GM19238 (cell line): ENCODE measurements around the gene LMBR1.
"Not testable (repeated sequence)": the region's sequence is repeated elsewhere in the genome, so short reads cannot be mapped to it uniquely, and the experiment has no call there.

Source experiments
- DNase-seq: peaks from one replicate; pipeline ENCODE4 v3.0.0; 2011; ENCODE audit warnings: low spot score; ENCODE audit not compliant: insufficient read length

The LMBR1 gene

GRCh38 chr7:156759579-156760202 lies 133.3 kb downstream of the LMBR1 start:
- DNase-seq: no peak

DNA sequence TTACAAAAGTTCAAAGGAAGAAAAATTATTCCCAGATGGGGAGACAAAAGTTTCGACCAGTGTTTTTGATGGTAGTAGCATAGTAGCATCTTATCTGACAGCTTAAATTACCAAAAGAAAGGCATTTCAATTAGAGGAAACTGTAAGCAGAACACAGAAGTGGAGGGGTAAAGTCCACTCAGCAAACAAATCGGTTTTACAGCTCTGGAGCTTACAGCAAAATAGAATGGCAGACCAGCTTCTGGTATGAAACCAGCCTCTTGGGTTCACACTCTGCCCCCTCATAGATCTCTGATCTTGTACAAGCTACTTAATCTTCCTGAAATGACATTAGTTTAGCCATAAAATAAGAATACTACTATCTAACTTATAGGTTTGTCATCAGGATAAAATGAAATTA lies 133.8 kb downstream of the LMBR1 start:
- DNase-seq: no peak

DNA sequence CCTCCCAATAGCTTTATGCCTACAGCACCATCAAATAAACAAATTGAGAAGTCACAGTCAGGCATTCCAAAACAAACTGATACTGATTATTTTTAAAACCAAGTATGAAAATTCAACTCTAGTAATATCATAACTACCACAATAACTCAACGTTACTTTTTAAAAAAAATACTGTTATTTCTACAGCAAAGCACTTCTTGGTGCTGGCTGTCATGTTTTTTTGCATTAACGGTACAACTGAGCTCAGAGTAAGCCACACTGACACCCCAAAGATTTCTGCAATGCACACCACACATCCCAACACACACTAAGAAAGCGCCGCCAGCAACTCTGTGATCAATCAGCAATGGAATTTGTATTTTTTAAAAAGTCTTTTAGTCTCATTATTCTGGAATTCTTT lies 138.8 kb downstream of the LMBR1 start:
- DNase-seq: no peak

DNA sequence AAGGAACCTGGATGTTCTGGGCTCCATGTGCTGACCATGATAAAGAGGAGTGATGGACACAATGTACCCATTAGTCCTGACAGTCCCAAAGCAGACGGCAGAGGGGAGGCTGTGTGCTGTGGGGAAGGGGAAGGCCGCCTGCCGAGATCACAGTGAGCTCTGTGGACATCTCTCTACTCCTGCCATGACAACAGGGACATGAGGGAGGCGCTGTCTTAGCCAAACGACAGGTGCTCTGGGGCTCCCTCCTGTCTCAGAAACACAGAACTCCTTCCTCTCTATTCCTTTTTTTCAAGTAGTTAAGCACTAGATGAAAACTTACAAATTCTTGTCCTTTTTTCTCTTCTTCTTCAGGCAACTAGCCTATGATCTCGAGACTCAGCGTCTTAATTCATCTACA lies 139.4 kb downstream of the LMBR1 start:
- no peak for DNase-seq

DNA sequence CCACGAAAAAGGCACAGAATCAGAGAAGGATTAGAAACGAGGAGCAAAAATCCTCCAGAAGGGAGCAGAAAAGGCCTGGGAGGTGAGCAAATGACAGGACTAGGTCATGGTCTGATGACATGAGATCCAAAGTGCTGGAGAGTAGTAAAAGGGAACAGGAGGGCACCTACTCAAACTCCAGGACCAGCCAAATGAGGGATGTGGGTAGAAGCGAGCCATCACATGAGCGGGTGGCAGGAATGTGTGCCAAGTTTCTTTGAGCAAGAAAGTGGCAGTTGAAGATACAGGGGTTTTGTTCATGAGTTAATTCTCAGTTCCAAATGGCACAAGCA lies 139.8 kb downstream of the LMBR1 start:
- DNase-seq: no peak

GRCh38 chr7:156752367-156753228 lies 140.4 kb downstream of the LMBR1 start:
- DNase-seq: no peak

DNA sequence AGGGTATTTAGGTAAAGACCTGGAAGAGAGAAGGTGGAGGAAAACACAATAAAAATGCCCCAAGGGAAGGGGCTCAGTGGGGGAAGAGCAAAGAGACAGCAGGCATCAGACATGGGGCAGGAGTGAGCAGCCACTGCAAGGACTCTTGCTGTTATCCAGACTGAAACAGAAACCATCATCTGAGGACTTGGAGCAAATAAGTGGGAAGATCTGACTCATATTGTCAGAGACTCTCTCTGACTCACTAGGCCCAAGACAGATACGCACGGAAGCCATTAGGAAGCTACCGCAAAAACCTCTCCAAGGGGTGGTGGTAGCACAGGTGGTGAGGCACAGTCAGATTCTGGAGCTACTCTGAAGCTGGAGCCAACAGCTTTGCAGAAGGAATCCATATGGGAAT lies 141.7 kb downstream of the LMBR1 start:
- DNase-seq: no peak

DNA sequence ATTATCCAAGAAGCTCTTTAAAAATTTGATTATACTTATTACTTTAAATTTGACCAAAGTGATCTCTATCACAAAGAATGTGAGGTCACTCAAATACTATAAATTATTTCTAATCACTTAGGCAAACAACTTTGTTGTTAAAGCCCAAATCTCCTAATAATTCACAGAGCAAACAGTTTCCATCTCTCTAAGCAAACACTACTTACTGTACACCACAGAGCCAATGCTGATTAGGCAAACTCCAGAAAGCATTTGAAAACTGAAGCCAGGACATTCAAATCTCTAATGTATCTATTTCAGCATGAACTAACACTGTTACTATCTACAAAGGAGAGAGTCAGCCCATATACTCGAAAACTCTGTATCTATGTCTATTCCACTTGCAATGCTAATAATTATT lies 145.3 kb downstream of the LMBR1 start:
- DNase-seq: no peak

DNA sequence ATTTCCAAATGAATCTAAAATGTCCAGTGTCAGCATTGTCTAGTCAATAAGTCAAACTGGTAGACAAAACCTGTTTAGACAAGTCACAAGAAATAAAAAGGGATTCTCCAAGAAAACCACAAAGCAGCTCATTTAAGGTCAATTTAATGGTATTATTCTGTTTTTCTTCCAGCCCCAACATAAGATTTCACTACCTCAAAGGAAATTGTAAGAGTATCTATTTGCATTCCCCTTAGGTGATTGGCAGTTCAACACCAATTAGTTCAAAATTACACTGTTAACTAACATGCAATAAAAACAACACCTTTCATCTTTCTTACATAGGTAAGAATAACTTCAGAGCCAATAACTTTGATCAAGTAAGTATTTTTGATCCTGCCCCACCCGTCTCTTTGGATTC lies 146.1 kb downstream of the LMBR1 start:
- no peak for DNase-seq

- no peak for DNase-seq
Observed at GRCh38 chr7:156739596-156739995, 153.4 kb downstream of the LMBR1 start.

GRCh38 chr7:156735851-156736250 lies 157.1 kb downstream of the LMBR1 start:
- no peak for DNase-seq

- DNase-seq: no peak
Observed at GRCh38 chr7:156733638-156734037, 159.3 kb downstream of the LMBR1 start.

DNA sequence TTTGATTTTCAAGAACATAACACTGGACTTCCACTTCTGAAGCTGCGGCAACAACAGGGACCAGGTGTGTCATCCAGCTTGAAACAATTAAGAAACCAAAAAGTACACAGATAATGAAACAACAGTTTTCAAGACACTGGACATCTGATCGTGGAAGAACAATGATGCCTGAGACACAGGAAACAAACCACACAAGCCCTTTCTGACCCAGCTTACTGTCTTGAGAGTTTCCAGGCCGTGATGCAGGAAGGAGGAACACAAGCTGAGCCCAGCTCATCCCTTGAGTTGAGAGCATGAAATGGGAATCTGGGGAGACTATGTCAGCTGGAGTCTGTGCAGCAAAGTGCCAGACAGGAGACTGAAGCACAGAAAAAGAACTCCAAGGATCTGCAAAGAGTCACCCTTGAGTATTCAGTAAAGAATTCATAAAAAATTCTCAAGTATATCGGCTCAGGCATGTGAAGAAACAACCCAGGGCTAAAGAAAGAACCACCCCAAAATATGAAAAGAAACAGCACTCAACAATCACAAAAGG lies 160.8 kb downstream of the LMBR1 start:
- DNase-seq: no peak

DNA sequence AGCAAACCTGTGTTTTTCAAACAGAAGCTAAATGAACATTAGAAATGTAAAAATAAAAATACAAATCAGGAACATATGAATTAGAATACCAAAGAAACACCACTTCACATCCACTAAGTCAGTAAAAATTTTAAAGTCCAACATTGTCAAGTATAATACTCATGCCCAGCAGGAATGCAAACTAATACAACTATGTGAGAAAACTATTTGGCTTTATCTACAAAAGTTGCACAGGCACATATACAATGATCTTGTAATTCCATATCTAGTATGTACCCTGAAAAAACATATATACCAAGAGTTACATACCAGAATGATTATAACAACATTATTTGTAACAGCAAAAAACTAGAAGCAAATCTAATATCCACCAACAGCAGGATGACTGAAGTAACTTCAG lies 161.3 kb downstream of the LMBR1 start:
- DNase-seq: no peak

GRCh38 chr7:156725936-156726335 lies 167.0 kb downstream of the LMBR1 start:
- no peak for DNase-seq

DNA sequence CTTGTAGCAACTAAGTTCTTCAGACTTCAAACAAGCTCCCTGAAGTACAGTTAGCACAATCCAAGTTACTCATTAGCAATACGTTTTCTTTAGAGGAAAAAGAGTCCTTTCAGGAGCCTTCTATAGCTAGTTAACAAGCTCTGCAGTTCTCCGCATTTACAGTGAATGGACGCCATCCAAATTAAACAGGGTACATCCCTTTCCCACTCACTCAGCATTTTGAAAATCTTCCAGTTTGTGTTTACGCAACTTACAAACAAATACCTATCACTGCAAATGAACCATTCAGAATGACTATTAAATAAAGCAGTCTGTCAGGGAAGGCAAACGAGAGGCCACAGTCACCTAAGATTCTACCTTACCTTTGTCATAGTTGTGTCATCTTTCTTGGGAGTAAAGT lies 167.9 kb downstream of the LMBR1 start:
- DNase-seq: no peak

GRCh38 chr7:156722043-156722826 lies 170.7 kb downstream of the LMBR1 start:
- DNase-seq: no peak

- no peak for DNase-seq
Observed at GRCh38 chr7:156703773-156704482, 189.1 kb downstream of the LMBR1 start.

- no peak for DNase-seq
Observed at GRCh38 chr7:156703209-156703608, 189.8 kb downstream of the LMBR1 start.

- no peak for DNase-seq
Observed at GRCh38 chr7:156702399-156702798, 190.6 kb downstream of the LMBR1 start.

DNA sequence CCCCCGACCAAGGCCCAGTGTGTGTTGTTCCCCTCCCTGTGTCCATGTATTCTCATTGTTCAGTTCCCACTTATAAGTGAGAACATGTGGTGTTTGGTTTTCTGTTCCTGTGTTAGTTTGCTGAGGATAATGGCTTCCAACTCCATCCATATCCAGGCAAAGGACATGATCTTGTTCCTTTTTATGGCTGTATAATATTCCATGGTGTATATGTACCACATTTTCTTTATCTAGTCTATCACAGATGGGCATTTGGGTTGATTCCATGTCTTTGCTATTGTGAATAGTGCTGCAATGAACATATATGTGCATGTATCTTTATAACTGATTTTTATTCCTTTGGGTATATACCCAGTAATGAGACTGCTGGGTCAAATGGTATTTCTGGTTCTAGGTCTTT lies 191.2 kb downstream of the LMBR1 start:
- DNase-seq: not testable (repeated sequence)
